ENCODE results near the gene GLRX3.
"Not testable (repeated sequence)": the region's sequence is repeated elsewhere in the genome, so short reads cannot be mapped to it uniquely, and the experiment has no call there.

The GLRX3 gene

DNA sequence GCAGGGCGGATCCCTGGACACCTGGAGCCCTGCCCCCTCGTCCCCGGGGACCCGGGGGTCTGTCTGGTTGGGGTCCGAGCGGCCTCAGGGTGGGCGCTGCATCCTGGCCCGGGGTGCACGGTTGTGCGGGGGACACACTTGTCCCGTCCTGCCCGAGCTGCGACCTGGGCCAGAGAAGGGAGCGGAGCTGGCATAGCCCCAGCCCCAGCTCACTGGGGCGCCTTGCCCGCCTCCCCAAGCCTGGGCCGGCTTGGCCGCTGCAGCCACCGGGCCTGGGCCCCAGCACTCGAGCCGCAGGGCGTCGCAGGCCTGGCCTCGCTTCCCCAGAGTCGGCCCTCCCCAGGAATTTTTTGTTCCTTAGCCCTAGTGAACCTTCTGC, 54.5 kb downstream of the GLRX3 start:
- no peak for DNase-seq

DNA sequence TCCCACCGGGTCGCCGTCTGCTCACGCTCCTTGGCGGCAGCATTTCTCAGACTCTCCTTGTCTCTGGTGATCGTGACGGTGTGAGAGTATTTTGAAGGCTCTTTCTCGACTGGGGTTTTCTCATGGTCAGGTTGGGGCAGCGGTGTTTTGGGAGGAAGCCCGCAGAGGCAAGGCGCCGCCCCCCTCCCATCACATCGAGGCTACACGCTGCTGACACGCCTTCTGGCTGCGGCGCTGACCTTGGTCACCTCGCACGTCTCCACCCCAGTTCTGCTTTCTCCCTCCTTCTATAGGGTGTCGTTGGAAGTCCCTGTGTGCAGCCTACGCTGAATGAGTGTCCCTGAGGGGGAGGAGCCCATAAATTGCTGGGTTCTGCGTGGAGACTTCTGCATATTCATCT, 55.2 kb downstream of the GLRX3 start:
- DNase-seq: no peak

DNA sequence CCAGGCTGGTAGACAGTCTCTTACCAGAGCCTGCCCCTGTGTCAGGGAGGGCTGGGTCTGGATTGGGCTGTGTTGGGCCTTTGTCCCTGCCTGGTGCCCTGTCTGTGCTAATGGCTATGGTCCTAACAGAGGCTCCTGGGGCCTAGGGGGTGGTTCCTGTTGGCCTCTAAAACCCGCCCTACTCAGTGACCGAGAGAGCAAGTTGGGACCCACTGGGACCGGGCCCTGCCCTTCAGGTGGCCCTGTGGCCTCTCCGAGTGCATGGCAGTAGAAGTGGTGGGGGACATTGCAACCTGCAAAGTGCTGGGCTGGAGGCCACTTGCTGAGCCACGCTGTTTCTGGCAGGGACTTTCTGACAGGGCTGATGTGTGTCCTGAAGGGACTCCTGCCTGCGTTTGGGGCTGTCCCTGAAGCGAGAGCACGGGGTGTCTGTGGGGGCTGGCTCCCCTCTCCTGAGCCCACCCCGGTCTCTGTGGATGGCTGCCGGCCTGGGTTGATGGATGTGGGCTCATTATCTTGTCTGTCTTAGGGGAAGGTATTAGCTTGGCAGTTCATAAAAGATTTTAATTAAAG, 56.2 kb downstream of the GLRX3 start:
- DNase-seq: no peak

DNA sequence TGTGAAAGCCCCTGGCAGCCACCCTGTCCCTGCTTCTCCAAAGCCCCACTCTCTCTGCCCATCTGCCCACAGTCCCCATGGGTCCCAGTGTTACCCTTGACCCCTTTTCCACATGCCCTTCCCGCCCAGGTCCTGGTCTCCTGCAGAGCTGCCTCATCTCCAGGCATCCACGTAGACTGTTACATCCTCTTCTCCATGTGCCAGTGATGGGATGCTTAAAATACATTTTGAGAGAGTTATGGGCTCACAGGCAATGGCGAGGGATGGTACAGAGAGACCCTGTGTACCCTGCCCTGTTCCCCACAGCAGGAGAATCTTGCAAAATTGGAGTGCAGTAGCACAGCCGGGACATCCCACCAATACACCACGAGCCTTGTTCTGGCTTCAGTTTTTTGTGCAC, 56.8 kb downstream of the GLRX3 start:
- no peak for DNase-seq

DNA sequence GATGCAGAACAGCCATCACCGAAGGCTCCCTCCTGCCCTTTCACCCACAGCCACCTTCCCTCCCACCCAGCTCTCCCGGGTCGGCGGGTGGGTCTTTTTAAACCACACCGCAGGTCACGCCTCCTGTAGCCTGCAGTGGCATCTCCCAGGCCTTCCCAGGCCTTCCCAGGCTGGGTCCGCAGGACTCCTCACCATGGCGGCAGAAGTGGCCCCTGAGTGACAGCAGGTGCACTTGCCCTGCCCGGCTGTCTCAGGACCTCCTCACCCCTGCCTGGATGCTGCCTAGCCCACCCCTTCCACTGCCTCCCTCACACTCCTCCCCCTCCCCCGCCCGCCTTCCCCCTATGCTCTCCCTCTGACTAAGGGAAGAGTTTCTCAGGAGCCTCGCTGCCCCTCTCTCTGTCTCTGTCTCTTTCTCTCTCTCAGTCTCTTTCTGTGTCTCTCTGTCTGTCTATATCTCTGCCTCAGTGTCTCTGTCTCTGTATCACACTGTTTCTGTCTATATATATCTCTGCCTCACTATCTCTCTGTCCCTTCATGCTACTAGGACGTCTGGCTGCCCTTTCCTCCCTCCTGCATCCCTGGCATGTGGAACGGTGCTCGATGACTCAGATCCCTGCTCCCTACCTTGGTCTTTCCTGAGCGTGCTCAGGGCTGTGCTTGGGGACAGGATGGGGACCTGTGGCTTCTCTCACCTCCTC, 57.5 kb downstream of the GLRX3 start:
- DNase-seq: no peak

DNA sequence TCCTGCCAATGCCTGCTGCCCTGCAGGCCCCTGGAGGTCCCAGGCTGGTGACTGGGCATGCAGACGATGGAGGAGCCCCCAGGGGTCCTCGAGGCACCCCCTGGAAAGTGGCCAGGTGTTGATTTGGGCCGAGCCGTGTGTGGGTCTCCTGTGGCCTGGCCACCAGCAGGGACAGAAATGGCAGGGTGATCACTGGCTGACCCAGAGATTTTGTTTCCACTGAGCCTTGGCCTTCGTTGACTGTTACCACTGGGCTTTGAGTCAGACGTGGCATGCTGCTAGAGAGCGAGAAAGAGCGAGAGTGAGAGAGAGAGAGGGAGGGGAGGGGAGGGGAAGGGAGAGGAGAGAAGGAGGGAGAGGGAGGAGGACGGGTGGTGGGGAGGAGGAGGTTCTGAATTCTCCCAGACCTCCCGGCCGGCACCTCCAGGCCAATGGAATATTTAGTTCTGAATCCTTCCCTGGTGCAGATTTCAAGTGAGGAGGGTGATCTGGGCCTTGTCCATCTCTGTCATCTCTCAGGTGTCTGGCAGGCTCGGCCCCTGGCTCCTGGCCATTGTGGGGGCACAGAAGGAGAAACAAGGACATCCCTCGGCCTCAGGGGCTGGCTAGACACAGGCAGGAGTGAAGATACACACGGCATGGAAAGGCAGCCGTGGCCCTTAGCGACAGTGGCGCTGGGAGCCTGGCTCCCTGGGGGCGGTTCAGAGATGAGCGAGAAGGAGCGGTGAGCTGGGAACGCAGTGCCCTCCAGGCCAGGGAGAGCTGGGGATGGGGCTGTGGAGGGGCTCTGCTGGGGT, 58.2 kb downstream of the GLRX3 start:
- no peak for DNase-seq

DNA sequence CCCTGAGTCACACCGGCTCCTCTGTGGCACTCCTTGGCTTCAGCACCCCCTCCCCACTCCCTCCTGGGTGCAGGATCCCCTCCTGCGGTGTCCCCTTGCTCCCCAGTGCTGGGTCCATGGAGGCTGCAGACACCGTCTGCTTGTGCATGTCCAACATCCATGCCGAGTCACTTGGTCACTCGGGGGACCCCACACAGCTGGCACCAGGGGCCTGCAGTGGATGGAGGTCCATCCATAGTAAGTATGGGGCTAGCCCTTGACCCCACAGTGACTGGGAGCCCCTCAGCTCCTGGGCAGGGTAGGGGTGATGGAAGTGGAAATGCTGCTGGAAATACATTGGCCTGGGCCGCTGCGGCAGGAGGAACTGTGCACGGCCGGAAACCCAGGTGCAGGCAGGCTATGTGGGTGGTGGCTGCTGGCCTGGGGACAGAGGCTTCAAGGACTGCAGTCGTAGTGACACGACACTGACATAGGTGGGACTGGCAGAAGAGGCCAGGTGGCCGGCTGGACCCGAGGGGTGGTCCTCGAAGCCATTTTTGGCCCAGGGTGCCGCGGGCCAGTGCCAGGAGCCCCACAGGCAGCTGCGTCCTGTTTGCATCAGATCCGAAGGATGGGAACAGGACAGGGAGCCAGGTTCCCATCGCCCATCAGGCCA, 58.9 kb downstream of the GLRX3 start:
- DNase-seq: no peak

DNA sequence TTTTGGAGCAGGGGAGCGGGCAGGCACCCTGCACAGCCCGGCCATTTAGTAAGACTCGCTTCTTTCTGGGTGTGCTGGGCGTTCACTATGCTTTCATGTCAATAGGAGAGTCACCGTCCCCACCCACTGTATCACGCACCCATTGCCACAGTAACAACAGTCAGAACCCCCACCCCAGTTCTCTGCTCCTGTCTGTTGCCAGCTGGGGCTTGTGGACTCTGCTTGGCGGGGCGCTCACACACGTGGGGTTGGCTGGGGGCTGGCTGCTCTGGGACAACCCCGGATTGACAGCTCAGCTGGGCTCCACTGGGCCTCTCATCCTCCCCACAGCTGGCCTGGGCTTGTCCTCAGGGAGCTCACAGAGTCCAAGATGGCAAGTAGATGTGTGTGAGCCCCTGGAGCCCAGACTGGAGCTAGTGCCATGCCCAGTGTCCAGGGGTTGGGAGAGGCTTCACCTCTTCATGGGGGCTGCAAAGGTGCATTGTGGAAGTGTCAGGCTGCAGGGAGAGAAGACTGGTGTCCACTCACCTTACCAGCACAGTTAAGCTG, 59.6 kb downstream of the GLRX3 start:
- DNase-seq: no peak

DNA sequence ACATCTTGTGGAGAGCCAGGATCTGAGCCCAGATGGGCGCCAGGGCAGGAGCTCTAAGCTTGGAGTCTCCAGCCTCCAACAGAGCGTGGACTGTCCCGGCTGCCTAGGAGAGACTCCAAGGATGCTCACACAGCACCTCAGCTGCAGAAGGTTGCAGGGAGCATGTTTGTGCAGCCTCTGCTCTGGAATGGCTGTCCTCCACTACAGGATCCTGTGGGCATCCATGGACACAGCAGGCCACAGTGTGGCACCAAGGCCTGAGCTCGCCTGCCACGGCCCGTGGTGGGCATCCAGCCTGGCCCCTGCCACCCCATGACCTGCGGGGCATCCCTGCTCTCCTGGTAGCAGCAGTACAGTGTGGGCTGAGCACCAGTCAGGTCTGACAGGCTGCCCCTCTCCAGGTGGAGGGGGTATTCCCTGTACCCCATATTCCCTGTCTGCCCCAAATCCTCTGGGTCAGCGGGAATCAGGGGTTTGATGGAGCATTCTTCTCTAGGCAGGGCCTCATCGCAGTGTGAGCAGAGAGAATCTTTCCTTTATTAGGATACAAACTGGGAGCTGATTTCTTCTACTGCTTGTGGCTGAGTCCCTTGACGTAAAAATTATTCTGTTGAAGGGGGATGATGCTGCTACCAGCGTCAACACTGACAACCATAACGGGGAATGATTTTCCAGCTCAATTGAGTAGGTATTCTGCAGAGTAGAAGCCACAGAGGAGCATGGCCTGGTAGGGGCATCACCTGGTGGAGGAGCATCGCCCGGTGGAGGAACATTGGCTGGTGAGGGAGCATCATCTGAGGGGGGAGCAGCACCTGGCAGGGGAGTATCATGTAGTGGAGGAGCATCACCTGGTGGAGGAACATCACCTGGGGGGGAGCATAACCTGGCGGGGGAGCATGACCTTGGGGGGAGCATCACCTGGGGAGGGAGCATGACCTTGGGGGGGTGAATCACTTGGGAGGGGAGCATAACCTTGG, 60.6 kb downstream of the GLRX3 start:
- no peak for DNase-seq

DNA sequence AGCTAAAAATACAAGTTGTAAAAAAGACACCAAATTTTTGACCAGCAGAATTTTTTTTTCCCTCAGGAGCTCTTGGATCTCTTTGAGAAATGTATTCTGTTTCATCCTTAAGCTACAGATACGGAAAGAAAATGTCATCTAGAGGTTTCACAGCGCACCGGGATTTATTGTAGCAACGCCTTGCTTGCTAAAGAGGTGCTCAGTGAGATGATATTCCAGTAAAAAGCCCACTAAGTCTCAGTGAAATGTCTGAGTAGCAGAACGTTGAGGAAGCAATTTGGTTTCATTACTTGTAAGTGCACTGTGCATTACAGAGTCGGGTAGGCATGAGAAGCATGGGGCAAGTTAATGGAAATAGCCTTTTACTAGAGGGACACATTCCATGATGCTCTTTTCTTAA, 62.5 kb downstream of the GLRX3 start:
- no peak for DNase-seq

DNA sequence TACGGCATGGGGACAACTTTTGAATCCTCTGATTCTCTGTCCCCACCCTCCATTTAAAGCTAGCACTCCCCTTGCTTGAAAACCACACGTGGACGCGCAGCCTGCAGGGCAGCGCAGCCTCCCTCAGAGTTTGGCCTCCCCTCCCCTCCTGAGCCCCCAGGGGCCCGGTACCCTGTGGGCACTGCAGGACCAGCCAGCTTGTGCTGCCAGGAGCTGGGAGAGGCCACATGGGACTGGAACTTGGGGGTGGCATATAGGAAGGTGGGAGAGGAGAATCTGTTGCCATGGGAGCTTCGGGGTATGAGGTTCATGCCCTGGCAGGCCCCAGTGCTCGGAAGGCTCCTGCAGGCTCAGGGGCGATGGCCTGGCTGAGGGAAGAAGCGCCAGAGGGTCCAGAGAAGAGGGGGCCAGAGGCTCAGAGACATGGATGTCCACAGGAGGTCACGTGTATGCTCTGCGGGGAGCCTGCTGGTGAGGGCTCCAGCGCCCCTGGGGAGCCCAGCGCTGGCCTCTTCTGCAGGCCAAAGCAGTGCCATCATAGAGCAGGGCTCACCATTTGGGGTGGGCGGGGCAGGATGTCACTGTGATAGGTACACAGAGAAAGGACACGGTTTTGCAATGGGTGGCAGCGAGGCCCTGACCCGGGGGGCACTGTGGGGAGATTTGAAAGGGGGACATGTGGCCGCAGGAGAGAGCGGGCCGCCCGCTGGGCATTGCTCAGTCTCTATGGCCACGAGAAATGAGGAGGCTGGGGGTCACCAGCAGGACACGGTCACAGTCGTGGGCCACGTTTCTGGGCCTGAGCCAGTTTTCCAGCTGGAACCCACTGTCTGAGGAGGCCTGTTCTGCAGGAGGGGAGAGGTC, 64.2 kb downstream of the GLRX3 start:
- DNase-seq: no peak

DNA sequence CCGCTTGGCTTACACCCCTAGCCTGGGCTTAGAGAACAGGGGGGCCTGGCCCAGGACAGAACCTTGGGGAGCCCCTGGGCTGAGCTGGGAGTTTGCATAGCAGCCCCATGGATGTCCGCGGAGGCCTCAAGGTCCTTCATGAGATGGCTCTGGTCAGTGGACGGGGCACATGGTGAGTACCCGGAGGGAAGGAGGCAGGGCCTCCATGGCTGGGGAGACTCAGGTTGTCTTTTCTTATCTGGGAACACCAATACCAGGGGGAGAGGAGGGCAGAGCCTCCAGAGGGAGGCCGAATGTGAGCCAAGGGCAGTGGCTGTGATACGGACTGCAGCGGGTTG, 64.8 kb downstream of the GLRX3 start:
- DNase-seq: no peak

DNA sequence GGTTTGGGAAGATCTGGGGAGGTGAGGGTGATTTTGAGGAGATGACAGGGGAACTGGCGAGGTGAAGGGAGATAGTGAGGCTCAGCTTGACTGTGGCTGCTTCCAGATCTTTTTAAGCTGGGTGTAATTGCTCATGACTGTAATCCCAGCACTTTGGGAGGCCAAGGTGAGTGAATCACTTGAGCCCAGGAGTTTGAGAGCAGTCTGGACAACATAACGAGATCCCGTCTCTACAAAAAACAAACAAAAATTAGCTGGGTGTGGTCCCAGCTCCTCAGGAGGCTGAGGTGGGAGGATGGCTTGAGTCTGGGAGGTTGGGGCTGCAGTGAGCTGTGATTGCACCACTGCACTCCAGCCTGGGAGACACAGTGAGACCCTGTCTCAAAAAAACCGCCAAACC, 66.0 kb downstream of the GLRX3 start:
- DNase-seq: not testable (repeated sequence)

DNA sequence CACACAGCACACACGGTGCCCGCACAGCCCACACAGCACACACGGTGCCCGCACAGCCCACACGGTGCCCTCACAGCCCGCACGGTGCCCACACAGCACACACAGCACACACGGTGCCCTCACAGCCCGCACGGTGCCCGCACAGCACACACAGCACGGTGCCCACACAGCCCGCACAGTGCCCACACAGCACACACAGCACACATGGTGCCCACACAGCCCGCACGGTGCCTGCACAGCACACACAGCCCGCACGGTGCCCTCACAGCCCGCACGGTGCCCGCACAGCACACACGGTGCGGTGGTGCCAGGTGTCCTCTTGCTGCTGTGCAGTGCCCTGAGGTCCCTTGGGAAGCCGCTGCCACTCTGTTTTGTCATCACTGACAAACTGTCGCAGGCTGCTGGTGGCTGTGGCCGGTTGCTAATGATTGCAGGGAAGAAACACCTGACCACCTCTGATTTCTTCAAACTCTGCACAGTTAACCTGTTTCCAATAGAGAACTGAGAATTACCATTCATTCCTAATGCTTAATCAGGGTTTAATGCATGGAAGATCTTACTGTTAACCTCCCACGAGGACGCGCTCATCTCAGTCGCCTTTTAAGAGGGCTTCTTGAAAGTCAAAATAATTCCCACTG, 66.9 kb downstream of the GLRX3 start:
- DNase-seq: no peak

DNA sequence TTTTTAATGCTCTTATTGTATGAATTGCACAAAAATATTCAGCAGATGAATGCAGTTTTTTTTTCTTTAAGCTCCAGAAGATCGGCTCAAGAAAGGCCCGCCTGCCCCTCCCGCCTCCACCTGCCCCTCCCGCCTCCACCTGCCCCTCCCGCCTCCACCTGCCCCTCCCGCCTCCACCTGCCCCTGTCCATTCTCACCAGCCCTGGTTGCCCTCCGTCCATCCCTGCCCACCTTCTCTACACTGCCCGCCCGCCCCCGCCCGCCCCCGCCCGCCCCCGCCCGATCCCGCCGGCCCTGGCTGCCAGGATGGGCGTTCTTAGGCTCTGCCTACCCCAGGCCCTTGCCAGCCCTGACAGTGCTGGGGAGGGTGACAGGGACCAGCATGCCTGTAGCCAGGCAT, 67.4 kb downstream of the GLRX3 start:
- DNase-seq: no peak

DNA sequence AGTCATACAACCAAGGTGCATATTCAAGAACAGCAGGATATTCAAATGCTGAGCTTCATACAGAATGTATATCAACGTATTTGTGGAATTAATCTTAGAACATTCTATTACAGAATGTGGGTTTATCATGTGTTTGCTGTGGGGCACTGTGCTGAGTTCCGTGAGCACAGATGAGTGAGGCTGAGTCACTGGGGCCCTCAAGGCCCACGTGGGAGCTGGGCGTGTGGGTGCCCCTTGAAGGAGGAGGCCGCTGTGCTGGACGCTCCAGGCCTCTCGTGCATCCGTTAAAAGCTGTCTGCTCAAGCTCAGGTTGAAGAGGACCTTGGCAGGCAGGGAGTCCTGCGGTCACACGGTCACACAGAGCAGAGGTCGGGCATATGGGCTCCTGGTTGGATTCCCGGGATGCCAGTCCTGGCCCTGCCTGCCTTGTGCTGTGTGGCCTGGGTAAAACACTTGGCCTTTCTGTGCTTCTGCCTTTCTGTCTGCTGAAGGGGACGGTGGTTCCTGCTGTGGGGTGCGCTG, 70.1 kb downstream of the GLRX3 start:
- no peak for DNase-seq

DNA sequence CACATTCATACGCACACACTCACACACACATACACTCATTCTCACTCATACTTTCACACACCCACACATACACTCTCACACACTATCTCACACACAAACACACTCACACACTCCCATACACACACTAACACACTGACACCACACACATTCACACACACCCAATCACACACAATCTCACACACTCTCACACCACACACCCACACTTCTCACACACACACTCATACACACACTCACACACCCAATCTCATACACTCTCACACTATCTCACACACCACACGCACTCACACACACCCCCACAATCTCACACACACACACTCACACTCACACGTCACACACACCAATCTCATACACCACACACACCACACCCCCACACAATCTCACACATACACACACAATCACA, 71.0 kb downstream of the GLRX3 start:
- no peak for DNase-seq

DNA sequence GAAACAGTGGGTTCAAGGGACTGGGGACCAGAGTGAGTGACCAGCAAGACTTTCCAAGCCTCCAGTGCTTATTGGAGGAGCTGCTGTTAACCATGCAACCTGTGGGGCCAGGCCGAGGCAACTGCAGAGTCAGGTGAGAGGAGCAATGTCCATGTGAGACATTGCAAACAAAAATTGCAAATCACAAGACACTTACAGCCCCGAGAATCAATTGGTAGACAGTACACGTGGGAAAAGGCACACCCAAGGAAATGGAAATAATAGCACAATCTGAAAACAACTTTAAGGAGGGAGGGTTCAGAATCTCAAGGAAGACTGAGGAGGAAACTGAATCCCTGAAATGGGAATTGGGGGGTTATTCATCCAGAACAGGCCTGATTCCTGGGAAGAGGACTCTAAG, 72.6 kb downstream of the GLRX3 start:
- DNase-seq: no peak

DNA sequence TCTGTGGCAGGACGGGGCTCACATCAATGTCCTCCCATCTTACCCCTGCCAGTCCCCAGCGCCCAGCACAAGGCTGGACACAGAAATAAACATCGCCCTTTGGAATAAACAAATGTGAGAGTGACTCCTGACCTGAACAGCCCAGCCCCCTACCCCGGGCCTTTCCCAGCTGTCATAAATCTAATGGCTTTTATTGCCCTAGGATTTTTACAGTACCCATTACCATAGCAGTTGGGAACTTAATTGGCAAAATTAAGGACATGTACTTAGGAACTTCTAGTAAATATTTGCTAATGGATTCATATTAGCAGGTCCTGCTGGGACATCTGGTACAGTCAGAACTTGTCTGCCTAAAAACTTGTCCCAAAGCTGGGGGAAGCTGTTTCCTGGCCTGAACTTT, 76.6 kb downstream of the GLRX3 start:
- no peak for DNase-seq

DNA sequence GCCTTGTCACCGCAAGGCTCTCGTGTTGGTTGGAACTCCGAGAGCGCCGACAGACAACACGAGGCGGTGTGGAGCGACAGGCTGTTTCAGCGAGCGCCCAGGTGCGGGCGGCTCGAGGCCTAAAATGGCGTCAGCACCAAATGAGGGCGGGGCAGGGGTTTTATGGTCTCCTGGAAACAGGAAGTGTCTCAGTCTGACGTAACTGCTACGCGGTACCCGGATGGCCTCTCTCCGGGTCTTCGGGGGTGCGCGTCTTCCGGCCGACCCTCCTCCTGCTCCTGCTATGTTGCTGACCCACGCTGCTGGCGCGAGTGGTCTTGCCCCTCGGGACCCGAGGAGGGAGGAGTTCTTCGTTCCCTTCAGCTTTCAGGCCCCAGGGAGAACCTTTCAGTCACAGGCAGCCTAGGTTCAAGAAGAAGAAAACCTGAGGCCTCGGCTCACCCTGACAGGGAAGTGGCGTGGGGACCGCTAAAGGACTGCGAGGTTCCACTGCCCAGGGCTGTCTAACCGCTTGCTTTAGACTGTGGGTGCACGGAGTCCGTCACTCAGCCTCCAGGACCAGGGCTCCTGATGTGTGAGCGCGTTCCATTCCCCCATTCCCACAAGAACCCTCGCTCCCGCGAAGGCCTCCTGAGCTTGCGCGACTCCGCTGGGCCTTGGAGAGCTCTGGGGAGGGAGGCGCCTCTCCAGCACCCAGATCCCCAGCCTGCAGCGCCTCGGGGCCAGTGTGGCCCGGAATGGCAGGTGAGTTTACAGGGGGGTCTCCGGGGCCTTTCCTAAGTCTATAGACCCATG, 77.3 kb downstream of the GLRX3 start:
- no peak for DNase-seq

Measured in NCI-H82 (cell line).